DMS153 (cell line): ENCODE results near the gene DPT.
A peak's percentile ranks its signal among the peaks of the same experiment; 100 is the strongest.
"Not testable (repeated sequence)": the region's sequence is repeated elsewhere in the genome, so short reads cannot be mapped to it uniquely, and the experiment has no call there.

Source experiments
- DNase-seq: peaks from one replicate; lab custom pipeline; 2025; lab: John Stamatoyannopoulos, UW

DPT gene

GRCh38 chr1:168728473-168729404 lies at the start of gene DPT:
Gene DPT (minus strand): TSS chr1:168729206. CDS start chr1:168729174, 32 bp downstream.
- no peak for DNase-seq

- no peak for DNase-seq
These were observed 46.4 kb upstream of the DPT start for GRCh38 chr1:168775366-168775765.

- no peak for DNase-seq
These were observed 45.2 kb upstream of the DPT start for GRCh38 chr1:168774241-168774640.

GRCh38 chr1:168772428-168773060 lies 43.5 kb upstream of the DPT start:
- no peak for DNase-seq

GRCh38 chr1:168771104-168771630 lies 42.2 kb upstream of the DPT start:
- no peak for DNase-seq

GRCh38 chr1:168769893-168770292 lies 40.9 kb upstream of the DPT start:
- not testable (repeated sequence) for DNase-seq

GRCh38 chr1:168767894-168768584 lies 39.0 kb upstream of the DPT start:
- DNase-seq, result no peak

GRCh38 chr1:168766568-168766967 lies 37.6 kb upstream of the DPT start:
- no peak for DNase-seq

- DNase-seq, result no peak
These were observed 34.0 kb upstream of the DPT start for GRCh38 chr1:168763031-168763430.

- no peak for DNase-seq
These were observed 33.5 kb upstream of the DPT start for GRCh38 chr1:168762473-168762872.

GRCh38 chr1:168760781-168761180 lies 31.8 kb upstream of the DPT start:
- DNase-seq, result no peak

GRCh38 chr1:168760241-168760640 lies 31.2 kb upstream of the DPT start:
- no peak for DNase-seq

- no peak for DNase-seq
These were observed 30.1 kb upstream of the DPT start for GRCh38 chr1:168759077-168759476.

- DNase-seq, result no peak
These were observed 29.5 kb upstream of the DPT start for GRCh38 chr1:168758503-168758902.

GRCh38 chr1:168755800-168756418 lies 26.9 kb upstream of the DPT start:
- DNase-seq, result no peak

- peak; percentile 48 for DNase-seq
These were observed 23.3 kb upstream of the DPT start for GRCh38 chr1:168752171-168752832.

- DNase-seq, result no peak
These were observed 22.2 kb upstream of the DPT start for GRCh38 chr1:168751195-168751650.

- no peak for DNase-seq
These were observed 14.1 kb upstream of the DPT start for GRCh38 chr1:168742994-168743650.

- DNase-seq, result no peak
These were observed 13.4 kb upstream of the DPT start for GRCh38 chr1:168742386-168742785.

- no peak for DNase-seq
These were observed 10.9 kb upstream of the DPT start for GRCh38 chr1:168739908-168740307.

- DNase-seq, result no peak
These were observed 7.5 kb upstream of the DPT start for GRCh38 chr1:168736520-168736919.
